Measurements from ENCODE around the gene POP7.
"Not testable (repeated sequence)": the region's sequence is repeated elsewhere in the genome, so short reads cannot be mapped to it uniquely, and the experiment has no call there.

DNA sequence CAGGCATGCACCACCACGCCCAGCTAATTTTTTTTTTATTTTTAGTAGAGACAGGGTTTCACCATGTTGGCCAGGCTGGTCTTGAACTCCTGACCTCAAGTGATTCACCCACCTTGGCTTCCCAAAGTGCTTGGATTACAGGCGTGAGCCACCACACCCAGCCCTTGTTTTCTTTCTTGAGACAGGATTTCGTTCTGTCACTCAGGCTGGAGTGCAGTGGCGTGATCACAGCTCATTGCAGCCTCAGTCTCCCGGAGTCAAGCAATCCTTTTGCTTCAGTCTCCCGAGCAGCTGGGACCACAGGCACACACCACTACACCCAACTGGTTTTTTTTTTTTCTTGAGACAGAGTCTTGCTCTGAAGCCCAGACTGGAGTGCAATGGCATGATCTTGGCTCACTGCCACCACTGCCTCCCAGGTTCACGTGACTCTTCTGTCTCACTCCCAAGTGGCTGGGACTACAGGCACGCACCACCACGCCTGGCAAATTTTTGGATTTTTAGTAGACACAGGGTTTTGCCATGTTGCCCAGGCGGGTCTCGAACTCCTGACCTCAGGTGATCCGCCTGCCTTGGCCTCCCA, 43.6 kb upstream of the POP7 start:
- TF ChIP-seq, protein P1, sequence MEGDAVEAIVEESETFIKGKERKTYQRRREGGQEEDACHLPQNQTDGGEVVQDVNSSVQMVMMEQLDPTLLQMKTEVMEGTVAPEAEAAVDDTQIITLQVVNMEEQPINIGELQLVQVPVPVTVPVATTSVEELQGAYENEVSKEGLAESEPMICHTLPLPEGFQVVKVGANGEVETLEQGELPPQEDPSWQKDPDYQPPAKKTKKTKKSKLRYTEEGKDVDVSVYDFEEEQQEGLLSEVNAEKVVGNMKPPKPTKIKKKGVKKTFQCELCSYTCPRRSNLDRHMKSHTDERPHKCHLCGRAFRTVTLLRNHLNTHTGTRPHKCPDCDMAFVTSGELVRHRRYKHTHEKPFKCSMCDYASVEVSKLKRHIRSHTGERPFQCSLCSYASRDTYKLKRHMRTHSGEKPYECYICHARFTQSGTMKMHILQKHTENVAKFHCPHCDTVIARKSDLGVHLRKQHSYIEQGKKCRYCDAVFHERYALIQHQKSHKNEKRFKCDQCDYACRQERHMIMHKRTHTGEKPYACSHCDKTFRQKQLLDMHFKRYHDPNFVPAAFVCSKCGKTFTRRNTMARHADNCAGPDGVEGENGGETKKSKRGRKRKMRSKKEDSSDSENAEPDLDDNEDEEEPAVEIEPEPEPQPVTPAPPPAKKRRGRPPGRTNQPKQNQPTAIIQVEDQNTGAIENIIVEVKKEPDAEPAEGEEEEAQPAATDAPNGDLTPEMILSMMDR (IDR thresholded peaks at IDR 0.05): not testable (repeated sequence)
- not testable (repeated sequence) for TF ChIP-seq EP300, POLR2AphosphoS5 (IDR thresholded peaks at IDR 0.05)

All from gastroesophageal sphincter (tissue), 3 donors.